ENCODE measurements around the gene CAB39. TPM values are rescaled to one million over a fixed set of nuclear protein-coding genes. Genes with fewer than 3 reads are reported as not detected.

CAB39 gene
- total RNA-seq, 1 experiment from 2014 or later, result 86.1 TPM

GRCh38 chr2:230665263-230665691 lies 47.4 kb upstream of the CAB39 start:
- Histone ChIP-seq H3K79me2 (ENCODE audit: low read depth) (no peaks in the 10 kb centered on the region), H3K4me2 (no peak overlapping the region), H3K27me3 (ENCODE audit: insufficient read depth, low read depth) (no peaks in the 10 kb centered on the region), H3K4me1 (replicated peaks; ENCODE audit: insufficient read depth) (peaks cover 35% of the 10 kb centered on the region), H3K4me3 (no peak overlapping the region), H3K36me3 (ENCODE audit: low read depth) (no peaks in the 10 kb centered on the region), H3K9me2 (ENCODE audit: insufficient read depth) (no peaks in the 10 kb centered on the region), H4K20me1 (ENCODE audit: insufficient read depth) (no peaks in the 10 kb centered on the region), H3K9me3 (ENCODE audit: insufficient read depth, low read depth) (no peaks in the 10 kb centered on the region), H2AFZ (no peak overlapping the region), H3K27ac (no peak overlapping the region), H3F3A (ENCODE audit: insufficient read depth, low read depth) (peaks cover 12% of the 10 kb centered on the region; the same call in 1 of the 2 replicates)
- intact Hi-C loops (cut with micrococcal nuclease; ENCODE audit: unreplicated experiment), result no loop called here
- no peak for DNase-seq
- ChIA-PET POLR2A (ENCODE audit: unreplicated experiment) (interaction anchor here (0.7 kb wide), 1 partner anchor 79 kb away, joined by 7 read pairs; no protein-coding TSS in a partner anchor), CTCF (no interaction called here)
- TF ChIP-seq EZH2 (IDR thresholded peaks at IDR 0.05; ENCODE audit: low read depth) (no peak), CTCF (conservative IDR thresholded peaks at IDR 0.05) (no peak)
- BruUV-seq (replicated peaks), result no TSS peak

- no peaks in the 10 kb centered on the region for H3K9me3 ChIP-seq (ENCODE audit: insufficient read depth, low read depth)
- peaks cover 39% of the 10 kb centered on the region for H3K4me1 ChIP-seq (replicated peaks; ENCODE audit: insufficient read depth)
- ChIA-PET CTCF (interaction anchor here (0.7 kb wide), 1 partner anchor 51 kb away, joined by 5 read pairs; no protein-coding TSS in a partner anchor), POLR2A (ENCODE audit: unreplicated experiment) (no interaction called here)
- no peaks in the 10 kb centered on the region for H3K79me2 ChIP-seq (ENCODE audit: low read depth)
- TF ChIP-seq CTCF (conservative IDR thresholded peaks at IDR 0.05), result no peak
- intact Hi-C loops (cut with micrococcal nuclease; ENCODE audit: unreplicated experiment), result no loop called here
- no peaks in the 10 kb centered on the region for H3K36me3 ChIP-seq (ENCODE audit: low read depth)
- H3K27ac ChIP-seq, result peak overlapping the region; percentile 60
- no TSS peak for BruUV-seq (replicated peaks)
- H3K27me3 ChIP-seq (ENCODE audit: insufficient read depth, low read depth), result no peaks in the 10 kb centered on the region
- DNase-seq, result no peak
- no peak overlapping the region for H2AFZ ChIP-seq
- H3K4me3 ChIP-seq, result no peak overlapping the region
- H3F3A ChIP-seq (ENCODE audit: insufficient read depth, low read depth), result peaks cover 16% of the 10 kb centered on the region; the same call in 1 of the 2 replicates
- no peaks in the 10 kb centered on the region for H4K20me1 ChIP-seq (ENCODE audit: insufficient read depth)
- no peak overlapping the region for H3K4me2 ChIP-seq
- no peaks in the 10 kb centered on the region for H3K9me2 ChIP-seq (ENCODE audit: insufficient read depth)
Measured at GRCh38 chr2:230666446-230666845, 46.2 kb upstream of the CAB39 start.

- Histone ChIP-seq H3K9me2 (ENCODE audit: insufficient read depth) (no peaks in the 10 kb centered on the region), H4K20me1 (ENCODE audit: insufficient read depth) (no peaks in the 10 kb centered on the region), H3F3A (ENCODE audit: insufficient read depth, low read depth) (peaks cover 16% of the 10 kb centered on the region; the same call in 1 of the 2 replicates), H3K36me3 (ENCODE audit: low read depth) (no peaks in the 10 kb centered on the region), H2AFZ (no peak overlapping the region), H3K4me3 (no peak overlapping the region), H3K4me1 (replicated peaks; ENCODE audit: insufficient read depth) (peaks cover 42% of the 10 kb centered on the region), H3K27me3 (ENCODE audit: insufficient read depth, low read depth) (no peaks in the 10 kb centered on the region), H3K4me2 (peak overlapping the region; percentile 25; the same call in 1 of the 2 replicates), H3K9me3 (ENCODE audit: insufficient read depth, low read depth) (no peaks in the 10 kb centered on the region), H3K79me2 (ENCODE audit: low read depth) (no peaks in the 10 kb centered on the region), H3K27ac (peak overlapping the region; percentile 60)
- TF ChIP-seq CTCF (conservative IDR thresholded peaks at IDR 0.05) (no peak), EZH2 (IDR thresholded peaks at IDR 0.05; ENCODE audit: low read depth) (no peak)
- intact Hi-C loops (cut with micrococcal nuclease; ENCODE audit: unreplicated experiment), result no loop called here
- BruUV-seq (replicated peaks), result TSS peak; percentile 81
- peak in 1 of 2 experiments; percentile 48 for DNase-seq
- CTCF ChIA-PET, result no interaction called here
- POLR2A ChIA-PET (ENCODE audit: unreplicated experiment), result no interaction called here
Measured at GRCh38 chr2:230666885-230667712, 45.5 kb upstream of the CAB39 start.

All from PC-9 (cell line).